CD4-positive, alpha-beta T cell treated with Interleukin-15 for 4 hours (primary cell): ENCODE data around the gene MYBBP1A.
"Not testable (repeated sequence)": the region's sequence is repeated elsewhere in the genome, so short reads cannot be mapped to it uniquely, and the experiment has no call there.

Experiments
- DNase-seq: peaks from one replicate; pipeline ENCODE4 v3.0.0-alpha.2; 2020; ENCODE audit warnings: low spot score

MYBBP1A gene

GRCh38 chr17:4554997-4555799 is at the start of gene MYBBP1A:
Gene MYBBP1A, minus strand, starts transcription at chr17:4555384. Its CDS starts 60 bp downstream, at chr17:4555324.
- peak; percentile 97 for DNase-seq

- not testable (repeated sequence) for DNase-seq
Measured at GRCh38 chr17:4604736-4605135, 49.6 kb upstream of the MYBBP1A start.

GRCh38 chr17:4604111-4604644 is 49.0 kb upstream of the MYBBP1A start:
- DNase-seq = no peak

GRCh38 chr17:4602041-4602440 is 46.9 kb upstream of the MYBBP1A start:
- no peak for DNase-seq

- no peak for DNase-seq
Measured at GRCh38 chr17:4601326-4601725, 46.1 kb upstream of the MYBBP1A start.

- no peak for DNase-seq
Measured at GRCh38 chr17:4600563-4600962, 45.4 kb upstream of the MYBBP1A start.

- no peak for DNase-seq
Measured at GRCh38 chr17:4599505-4600281, 44.5 kb upstream of the MYBBP1A start.

- DNase-seq = no peak
Measured at GRCh38 chr17:4598776-4599504, 43.8 kb upstream of the MYBBP1A start.

GRCh38 chr17:4597975-4598374 is 42.8 kb upstream of the MYBBP1A start:
- DNase-seq = no peak

- DNase-seq = no peak
Measured at GRCh38 chr17:4596636-4597380, 41.6 kb upstream of the MYBBP1A start.

- DNase-seq = not testable (repeated sequence)
Measured at GRCh38 chr17:4595685-4596342, 40.6 kb upstream of the MYBBP1A start.

GRCh38 chr17:4594931-4595684 is 39.9 kb upstream of the MYBBP1A start:
- DNase-seq = no peak

- DNase-seq = no peak
Measured at GRCh38 chr17:4594406-4594805, 39.2 kb upstream of the MYBBP1A start.

- DNase-seq = no peak
Measured at GRCh38 chr17:4593021-4593421, 37.8 kb upstream of the MYBBP1A start.

- DNase-seq = no peak
Measured at GRCh38 chr17:4592240-4593005, 37.2 kb upstream of the MYBBP1A start.

GRCh38 chr17:4591529-4591928 is 36.3 kb upstream of the MYBBP1A start:
- no peak for DNase-seq

GRCh38 chr17:4590981-4591453 is 35.8 kb upstream of the MYBBP1A start:
- DNase-seq = no peak

- DNase-seq = not testable (repeated sequence)
Measured at GRCh38 chr17:4590042-4590441, 34.9 kb upstream of the MYBBP1A start.

- DNase-seq = no peak
Measured at GRCh38 chr17:4588898-4589625, 33.9 kb upstream of the MYBBP1A start.
